ENCODE data around the gene ZBED4.

ZBED4 gene

DNA sequence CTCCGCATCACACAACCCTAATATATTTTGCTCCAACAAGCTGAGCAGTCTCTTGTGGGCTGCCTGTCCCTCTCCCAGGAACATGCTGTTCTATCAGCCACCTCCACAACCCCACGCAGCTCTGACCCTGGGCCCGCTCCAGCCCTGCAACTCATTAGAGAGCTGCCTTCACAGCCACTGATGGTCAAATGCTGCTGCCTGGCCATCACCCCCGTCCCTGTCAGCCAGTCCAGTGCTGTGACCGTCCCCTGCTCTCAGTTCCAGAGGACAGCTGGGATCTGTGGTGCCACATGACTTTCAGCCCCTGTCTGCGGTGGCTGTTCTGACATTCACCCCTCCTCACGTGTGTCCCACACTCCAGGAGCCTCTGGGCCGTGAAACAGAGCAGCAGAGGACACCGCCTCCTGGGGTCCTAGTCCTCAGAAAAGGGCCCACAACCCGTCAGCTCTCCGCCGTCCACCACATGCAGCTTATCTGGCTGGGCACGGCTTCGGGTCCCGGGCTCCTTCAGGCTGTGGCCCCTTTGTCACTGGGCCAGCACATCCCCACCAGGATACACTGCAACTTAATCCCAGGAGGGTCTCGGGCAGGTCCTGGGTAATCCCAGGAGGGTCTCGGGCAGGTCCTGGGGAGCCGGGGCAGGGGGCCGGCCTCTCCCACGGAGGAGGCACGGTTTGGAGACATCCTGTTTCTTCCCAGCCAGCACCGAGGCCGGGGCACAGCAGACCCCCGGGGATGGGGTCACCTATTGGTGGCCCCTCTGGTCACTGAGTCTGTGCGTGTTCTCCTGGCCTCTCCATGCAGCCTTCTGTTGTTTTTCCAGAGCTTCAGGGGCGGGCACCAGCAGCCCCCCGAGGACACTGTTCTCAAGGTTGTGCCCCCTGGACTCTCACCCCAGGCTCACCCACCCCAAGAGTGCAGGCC lies 79.9 kb downstream of the ZBED4 start:
- in situ Hi-C loops (cut with HindIII; ENCODE audit: low sequenced_read_pairs): no loop called here

DNA sequence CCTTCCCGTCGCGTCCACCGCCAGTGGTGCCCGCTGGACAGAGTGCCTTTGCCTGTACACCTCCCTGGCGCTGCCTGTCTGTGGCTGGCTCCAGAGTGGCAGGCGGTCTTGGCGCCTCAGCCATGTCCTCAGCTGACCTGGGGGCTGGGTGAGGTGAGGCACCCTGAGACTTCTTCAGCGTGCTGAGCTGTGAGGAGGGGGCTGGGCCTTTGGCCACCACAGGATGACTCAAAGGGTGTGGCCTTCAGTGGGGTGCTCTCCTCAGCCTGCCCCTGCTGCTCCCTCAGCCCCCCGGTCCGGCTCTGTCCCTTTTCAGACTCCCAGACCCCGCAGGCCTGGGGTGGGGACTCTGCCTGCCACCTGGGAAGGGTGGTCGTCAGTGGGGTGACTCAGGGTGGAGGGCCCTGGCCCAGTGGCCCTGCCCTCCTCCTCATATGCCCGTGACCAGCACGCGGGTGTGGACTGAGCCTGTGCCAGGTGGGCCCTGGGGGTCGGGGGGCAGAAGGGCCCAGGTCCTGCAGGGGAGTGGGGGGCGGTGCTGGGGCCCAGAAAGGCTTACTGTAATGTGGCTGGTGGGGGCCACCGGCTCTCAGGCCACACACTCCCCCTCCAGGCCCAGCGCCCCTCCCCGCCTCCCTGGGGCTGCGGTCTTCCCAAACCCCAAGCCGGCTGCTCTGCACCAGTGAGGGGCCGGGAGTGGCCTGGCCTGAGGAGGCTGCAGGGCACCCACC lies 80.7 kb downstream of the ZBED4 start:
- in situ Hi-C loops (cut with HindIII; ENCODE audit: low sequenced_read_pairs): no loop called here

DNA sequence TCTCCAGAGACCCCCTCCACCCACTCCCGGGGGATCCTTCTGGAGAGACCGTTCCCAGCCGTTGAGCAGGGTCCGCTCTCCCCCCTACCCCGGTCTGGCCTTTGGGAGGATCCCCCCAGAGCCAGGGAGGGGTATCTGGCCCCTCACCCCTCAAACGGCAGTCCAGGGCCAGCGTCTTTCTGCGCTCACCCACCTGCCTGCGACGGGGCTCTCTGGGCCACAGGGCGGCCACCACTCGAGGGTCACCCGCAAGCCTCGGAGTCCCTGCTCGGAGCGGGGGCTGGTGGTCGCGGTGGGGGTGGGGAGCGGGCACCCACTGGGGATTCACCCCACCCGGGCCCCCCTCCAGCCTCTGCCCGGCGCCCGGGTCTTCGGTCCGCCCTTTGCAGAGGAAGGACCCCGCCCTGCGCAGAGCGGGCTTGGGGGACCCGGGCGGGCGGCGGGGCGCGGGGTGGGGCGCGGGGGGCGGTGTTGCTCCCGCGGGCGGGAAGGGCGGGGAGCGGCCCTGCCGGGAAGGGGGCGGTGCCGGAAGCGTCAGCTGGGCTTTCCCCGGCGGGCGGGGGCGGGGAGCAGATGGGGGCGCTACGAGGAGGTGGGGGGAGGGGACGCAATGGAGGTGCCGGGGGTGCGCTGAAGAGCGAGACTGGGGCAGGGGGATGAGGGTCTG lies 81.4 kb downstream of the ZBED4 start:
- in situ Hi-C loops (cut with HindIII; ENCODE audit: low sequenced_read_pairs): no loop called here

DNA sequence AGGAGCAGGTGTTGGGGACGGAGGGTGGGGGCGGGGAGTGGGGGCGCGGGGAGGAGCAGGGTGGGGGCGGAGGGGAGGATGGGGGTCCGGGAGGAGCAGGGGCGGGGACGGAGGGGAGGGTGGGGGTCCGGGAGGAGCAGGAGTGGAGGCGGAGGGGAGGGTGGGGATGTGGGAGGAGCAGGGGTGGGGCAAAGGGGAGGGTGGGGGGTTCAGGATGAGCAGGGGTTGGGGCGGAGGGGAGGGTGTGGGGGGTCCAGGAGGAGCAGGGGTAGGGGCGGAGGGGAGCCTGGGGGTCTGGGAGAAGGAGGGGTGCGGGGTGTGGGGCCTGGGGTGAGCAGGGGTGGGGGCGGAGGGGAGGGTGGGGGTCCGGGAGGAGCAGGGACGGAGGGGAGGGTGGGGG lies 81.9 kb downstream of the ZBED4 start:
- in situ Hi-C loops (cut with HindIII; ENCODE audit: low sequenced_read_pairs): no loop called here

DNA sequence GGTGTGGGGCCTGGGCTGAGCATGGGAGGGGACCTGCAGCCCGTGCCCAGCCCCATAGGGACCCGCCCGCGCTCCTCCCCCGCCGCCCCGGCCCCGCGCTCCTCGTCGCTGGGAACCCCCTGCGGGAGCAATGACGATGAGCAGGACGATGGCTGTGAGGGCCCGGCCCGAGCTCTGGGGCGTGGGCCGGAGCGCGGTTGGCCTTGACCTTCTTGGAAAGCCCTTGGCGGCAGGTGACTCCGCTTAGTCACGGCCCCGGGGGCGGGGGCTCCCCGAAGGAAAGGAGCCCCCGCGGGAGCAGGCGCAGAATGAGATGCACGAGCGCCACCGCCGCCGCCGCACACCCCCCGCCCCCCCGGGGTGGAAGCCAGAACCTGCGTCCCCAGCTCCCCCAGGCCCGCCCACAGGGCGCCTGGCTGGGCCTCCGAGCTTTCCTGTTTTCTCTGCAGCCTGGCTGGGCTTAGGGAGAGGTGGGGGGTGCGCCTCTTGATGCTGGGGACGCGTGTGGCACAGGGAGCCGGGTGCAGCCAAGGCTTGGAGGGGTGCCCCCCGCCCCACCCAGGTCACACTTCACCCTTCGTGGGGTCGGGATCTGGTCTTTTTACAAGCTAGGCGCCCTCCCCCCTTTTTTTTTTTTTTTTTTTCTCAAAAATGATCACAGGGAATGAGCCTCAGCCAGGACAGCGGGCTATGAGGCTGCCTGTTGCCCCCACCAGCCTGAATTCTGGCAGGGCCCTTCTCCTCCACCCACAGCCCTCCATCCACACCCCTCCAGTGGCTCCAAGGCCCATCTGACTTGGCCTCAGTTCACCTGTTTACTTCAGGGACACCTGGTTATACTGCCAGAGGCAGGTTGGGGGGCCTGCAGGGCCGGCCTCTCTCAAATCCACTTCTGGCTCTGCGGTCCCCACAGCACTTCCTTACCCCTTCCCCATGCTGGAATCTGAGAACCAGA lies 82.7 kb downstream of the ZBED4 start:
- in situ Hi-C loops (cut with HindIII; ENCODE audit: low sequenced_read_pairs): no loop called here

DNA sequence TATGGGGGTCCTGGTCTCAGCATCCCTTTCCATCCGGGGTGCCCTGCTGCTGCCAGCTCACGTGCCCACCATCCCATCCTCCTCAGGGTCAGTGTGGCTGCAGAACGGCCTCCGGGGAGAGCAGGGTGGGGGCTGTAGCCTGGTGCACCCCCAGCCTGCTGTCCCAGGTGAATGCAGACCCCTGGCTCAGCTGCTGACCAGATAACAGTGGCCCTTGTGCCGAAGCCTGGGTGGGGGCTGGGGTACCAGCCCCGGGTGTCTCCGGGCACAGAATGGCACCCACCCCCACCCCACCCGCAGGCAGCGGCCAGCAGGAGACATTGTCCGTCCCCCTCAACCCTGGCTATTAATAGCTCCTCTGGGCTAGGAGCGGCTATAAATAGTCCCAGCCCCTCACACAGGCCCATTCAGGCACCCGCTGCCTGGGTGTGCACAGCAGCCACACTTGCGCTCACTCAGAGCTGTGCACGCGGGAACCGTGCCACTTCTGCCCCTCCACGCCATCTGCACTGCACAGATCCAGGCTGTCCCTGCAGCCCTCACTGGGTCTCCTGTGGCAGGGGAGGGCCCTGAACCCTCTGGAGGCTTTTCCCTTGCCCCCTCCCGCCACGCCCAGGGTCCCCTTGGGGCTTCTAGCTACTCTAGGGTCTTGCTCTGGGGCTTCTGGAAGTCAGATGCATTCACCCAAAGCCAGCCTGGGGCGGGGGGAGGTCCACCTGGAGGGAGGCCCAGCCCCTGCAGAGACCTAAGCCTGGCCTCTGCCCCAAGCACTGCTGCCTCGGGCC lies 83.5 kb downstream of the ZBED4 start:
- in situ Hi-C loops (cut with HindIII; ENCODE audit: low sequenced_read_pairs): no loop called here

DNA sequence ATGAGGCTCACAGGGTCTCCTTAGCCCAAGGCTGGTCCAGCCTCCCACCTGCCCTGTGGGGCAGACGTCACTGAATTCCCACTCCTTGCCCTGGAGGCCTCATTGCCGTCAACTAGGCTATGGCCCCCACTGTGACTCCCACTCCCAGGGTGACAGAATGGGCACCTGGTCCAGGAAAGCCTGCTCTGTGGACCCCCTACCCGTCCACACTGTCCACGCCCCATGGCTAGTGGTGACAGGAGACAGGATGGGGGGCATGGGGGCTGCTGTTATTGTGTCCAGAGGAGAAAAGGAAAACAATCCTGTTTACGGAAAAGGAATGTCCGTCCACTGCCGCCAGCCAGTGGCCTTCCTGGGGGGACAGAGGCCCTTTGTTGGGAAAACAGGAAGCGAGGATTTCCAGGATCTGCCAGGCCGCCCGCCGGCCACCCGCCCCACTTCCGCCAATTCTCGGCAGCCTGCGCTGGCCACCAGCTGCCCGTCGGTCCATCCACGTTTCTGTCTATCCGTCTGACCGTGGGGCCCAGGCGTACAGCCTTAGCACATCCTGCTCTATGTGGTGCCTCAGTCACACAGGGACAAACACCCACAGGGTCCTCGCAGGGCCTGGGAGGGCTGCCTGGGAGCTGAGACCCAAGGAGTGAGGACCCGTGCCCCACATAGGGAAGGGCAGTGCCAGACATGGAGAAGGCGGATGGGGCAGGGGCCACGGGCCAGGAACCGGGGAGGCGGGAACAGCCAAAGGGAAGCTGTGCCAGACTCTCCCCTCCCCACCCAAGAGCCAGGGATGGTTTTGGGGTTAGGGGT lies 84.3 kb downstream of the ZBED4 start:
- in situ Hi-C loops (cut with HindIII; ENCODE audit: low sequenced_read_pairs): no loop called here

DNA sequence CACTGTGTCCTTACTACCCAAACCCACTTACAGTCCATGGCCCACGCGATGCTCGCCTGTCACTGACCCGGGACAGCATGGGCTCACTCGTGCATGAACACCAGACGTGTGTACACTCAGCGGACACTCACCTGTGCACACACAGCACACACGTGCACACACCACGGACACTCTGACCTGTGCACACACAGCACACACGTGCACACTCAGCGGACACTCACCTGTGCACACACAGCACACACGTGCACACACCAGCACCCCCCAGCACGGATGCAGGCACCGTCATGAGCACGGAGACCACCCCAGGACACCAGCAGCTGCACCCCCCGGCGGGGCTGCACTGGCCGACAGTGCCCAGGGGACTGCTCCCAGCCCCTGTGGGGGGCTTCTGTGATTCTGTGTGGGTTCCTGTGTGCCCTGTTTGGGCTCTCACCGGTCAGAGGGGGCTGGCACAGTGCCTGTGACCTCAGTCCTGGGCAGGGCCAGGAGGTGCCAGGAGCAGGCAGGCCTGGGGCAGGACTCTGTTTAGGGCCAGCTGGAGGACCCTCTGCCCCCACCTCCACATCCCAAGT lies 85.0 kb downstream of the ZBED4 start:
- in situ Hi-C loops (cut with HindIII; ENCODE audit: low sequenced_read_pairs): no loop called here
